Measurements from ENCODE around the gene UBE2D2. TPM values are rescaled to one million over a fixed set of nuclear protein-coding genes. Genes with fewer than 3 reads are reported as not detected.
A peak's percentile ranks its signal among the peaks of the same experiment; 100 is the strongest.
"Not testable (repeated sequence)": the region's sequence is repeated elsewhere in the genome, so short reads cannot be mapped to it uniquely, and the experiment has no call there.

Gene UBE2D2
- total RNA-seq, 6 donors from 2014 or later: 61.8 to 106 (median 86.7) TPM

GRCh38 chr5:139524940-139525585 lies 36.1 kb upstream of the UBE2D2 start:
- ATAC-seq (ENCODE audit: low FRiP score in 2 of 2) (no peak), DNase-seq (no peak)
- no peak for TF ChIP-seq POLR2A (IDR thresholded peaks at IDR 0.05)
- TF ChIP-seq POLR2AphosphoS5 (IDR thresholded peaks at IDR 0.05): no peak
- TF ChIP-seq EP300 (IDR thresholded peaks at IDR 0.05): no peak
- no peak for TF ChIP-seq CTCF (IDR thresholded peaks at IDR 0.05)
- Histone ChIP-seq H3K27me3 (no peaks in the 10 kb centered on the region), H3K4me3 (no peak overlapping the region), H3K9me3 (no peaks in the 10 kb centered on the region), H3K36me3 (no peaks in the 10 kb centered on the region), H3K27ac (no peak overlapping the region), H3K4me1 (no peaks in the 10 kb centered on the region)
- 53 to 69% methylated on average over 2 of the region's 2 CpGs for WGBS, 2 donors

- H3K9me3 ChIP-seq; H3K4me3 ChIP-seq; DNase-seq; H3K27ac ChIP-seq; H3K4me1 ChIP-seq; H3K36me3 ChIP-seq; ATAC-seq (ENCODE audit: low FRiP score in 2 of 2); H3K27me3 ChIP-seq: not testable (repeated sequence)
- WGBS, 2 donors: 88 to 93% methylated on average over 12 of the region's 12 CpGs
Measured at GRCh38 chr5:139525586-139526308, 35.4 kb upstream of the UBE2D2 start.

- peak in 1 of 2 donors; percentile 42 for DNase-seq
- ATAC-seq (ENCODE audit: low FRiP score in 2 of 2); H3K27ac ChIP-seq: not testable (repeated sequence)
Measured at GRCh38 chr5:139526309-139527089, 34.6 kb upstream of the UBE2D2 start.

GRCh38 chr5:139527090-139527470 lies 34.1 kb upstream of the UBE2D2 start:
- H3K4me3 ChIP-seq; H3K9me3 ChIP-seq; H3K27ac ChIP-seq; H3K27me3 ChIP-seq; H3K36me3 ChIP-seq; ATAC-seq (ENCODE audit: low FRiP score in 2 of 2); DNase-seq; H3K4me1 ChIP-seq: not testable (repeated sequence)
- 78 to 85% methylated on average over 2 of the region's 2 CpGs for WGBS, 2 donors

More at GRCh38 chr5:139526309-139527089, 34.6 kb upstream of the UBE2D2 start:
- H3K9me3 ChIP-seq, H3K27me3 ChIP-seq, H3K36me3 ChIP-seq, H3K4me3 ChIP-seq, H3K4me1 ChIP-seq: not testable (repeated sequence)
- WGBS, 2 donors: 92 to 95% methylated on average over 22 of the region's 22 CpGs

- H3K4me3 ChIP-seq; DNase-seq; H3K36me3 ChIP-seq; H3K4me1 ChIP-seq; H3K9me3 ChIP-seq; H3K27me3 ChIP-seq; ATAC-seq (ENCODE audit: low FRiP score in 2 of 2); H3K27ac ChIP-seq: not testable (repeated sequence)
- WGBS, 2 donors: 75 to 78% methylated on average over 7 of the region's 7 CpGs
Measured at GRCh38 chr5:139527896-139528467, 33.2 kb upstream of the UBE2D2 start.

GRCh38 chr5:139528695-139529094 lies 32.4 kb upstream of the UBE2D2 start:
- H3K27me3 ChIP-seq; H3K4me3 ChIP-seq; DNase-seq; ATAC-seq (ENCODE audit: low FRiP score in 2 of 2); H3K36me3 ChIP-seq; H3K9me3 ChIP-seq; H3K27ac ChIP-seq; H3K4me1 ChIP-seq: not testable (repeated sequence)
- WGBS, 2 donors: 93 to 95% methylated on average over 8 of the region's 8 CpGs

GRCh38 chr5:139530079-139530478 lies 31.1 kb upstream of the UBE2D2 start:
- 92 to 98% methylated on average over 2 of the region's 2 CpGs for WGBS, 2 donors
- H3K4me1 ChIP-seq; H3K27me3 ChIP-seq; H3K4me3 ChIP-seq; H3K27ac ChIP-seq; ATAC-seq (ENCODE audit: low FRiP score in 2 of 2); H3K36me3 ChIP-seq; DNase-seq; H3K9me3 ChIP-seq: not testable (repeated sequence)

Measured in upper lobe of left lung (tissue), 6 donors.